Type B pancreatic cell (in vitro differentiated cells): ENCODE results near the gene GRIP1. TPM values are rescaled to one million over a fixed set of nuclear protein-coding genes. Genes with fewer than 3 reads are reported as not detected.

Source experiments
- DNase-seq: peaks from one replicate; pipeline ENCODE4 v3.0.0; 2021; ENCODE audit warnings: mixed read lengths; ENCODE audit not compliant: unreplicated experiment; ENCODE audit errors: extremely low spot score
- H3K27ac Mint-ChIP-seq: 2 replicates; pipeline ENCODE4 v1.8.0; 2021; ENCODE audit warnings: mild to moderate bottlenecking, mixed read lengths
- H3K27me3 Mint-ChIP-seq: 2 replicates; pipeline ENCODE4 v1.8.0; 2021; ENCODE audit warnings: mixed read lengths
- H3K36me3 Mint-ChIP-seq: 2 replicates; pipeline ENCODE4 v1.8.0; 2021; ENCODE audit warnings: mixed read lengths
- H3K4me1 Mint-ChIP-seq: one replicate; pipeline ENCODE4 v1.8.0; 2021; ENCODE audit warnings: mixed read lengths; ENCODE audit not compliant: unreplicated experiment
- H3K4me3 Mint-ChIP-seq: 2 replicates; pipeline ENCODE4 v1.8.0; 2021; ENCODE audit warnings: mild to moderate bottlenecking, mixed read lengths
- H3K9me3 Mint-ChIP-seq: 2 replicates; pipeline ENCODE4 v1.8.0; 2021; ENCODE audit warnings: mixed read lengths
- CTCF ChIP-seq: fragments of 200-600 bp; sonication (generic); conservative IDR thresholded peaks from 2 replicates; pipeline ENCODE4 v1.5.0; 2021; ENCODE audit warnings: antibody characterized with exemption, mild to moderate bottlenecking
- total RNA-seq: library from RNA; stranded (reverse); gene quantifications from 2 replicates; pipeline ENCODE4 v1.2.1, GENCODE V29; 2021; ENCODE audit warnings: low replicate concordance

GRIP1 gene
- total RNA-seq, 1 donor from 2014 or later: 29.0 TPM

GRCh38 chr12:66653796-66654195 is 25.1 kb downstream of the GRIP1 start:
- DNase-seq: no peak
- Mint-ChIP-seq H3K27me3 (no peaks in the 10 kb centered on the region), H3K36me3 (no peaks in the 10 kb centered on the region), H3K4me1 (no peaks in the 10 kb centered on the region), H3K9me3 (no peaks in the 10 kb centered on the region), H3K4me3 (no peak overlapping the region), H3K27ac (no peak overlapping the region)
- no peak for TF ChIP-seq CTCF

DNA sequence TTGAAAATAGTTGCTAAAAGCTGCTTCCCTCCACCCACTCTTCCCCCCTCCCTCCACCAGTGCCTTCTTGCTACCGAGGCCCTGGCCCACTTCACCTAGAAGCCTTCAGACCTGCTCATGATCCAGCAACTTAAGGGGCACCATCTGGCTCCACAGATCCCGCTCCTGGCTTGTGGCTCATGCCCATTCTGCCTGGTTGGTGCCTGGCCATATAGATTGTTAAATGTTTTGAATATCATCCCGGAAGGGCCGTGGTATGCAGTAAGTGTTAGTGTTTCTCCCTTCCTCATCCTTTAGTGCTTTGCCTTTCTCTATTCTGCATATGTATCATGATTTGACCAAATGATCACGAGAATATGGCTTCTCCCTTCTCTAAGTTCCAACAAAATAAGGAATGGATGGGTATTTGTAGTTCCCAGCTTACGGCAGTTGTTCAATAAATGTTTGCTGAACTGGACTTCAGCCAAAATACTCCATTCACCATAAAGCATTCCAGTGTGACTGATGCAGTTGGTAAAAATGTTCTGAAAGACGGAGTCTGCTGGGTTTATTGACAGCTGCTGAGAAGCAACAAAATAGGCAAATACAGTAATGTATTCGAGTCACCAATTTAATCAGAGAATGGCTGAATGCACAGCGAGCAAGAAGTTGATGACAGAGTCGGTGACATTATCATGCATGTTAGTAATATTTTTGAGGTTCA is 30.7 kb downstream of the GRIP1 start:
- Mint-ChIP-seq H3K4me3 (no peak overlapping the region), H3K27me3 (no peaks in the 10 kb centered on the region), H3K9me3 (no peaks in the 10 kb centered on the region), H3K4me1 (peaks cover 4% of the 10 kb centered on the region), H3K27ac (no peak overlapping the region), H3K36me3 (no peaks in the 10 kb centered on the region)
- TF ChIP-seq CTCF: no peak
- DNase-seq: no peak

GRCh38 chr12:66647034-66647691 is 31.7 kb downstream of the GRIP1 start:
- Mint-ChIP-seq H3K4me3 (no peak overlapping the region), H3K27me3 (no peaks in the 10 kb centered on the region), H3K36me3 (no peaks in the 10 kb centered on the region), H3K4me1 (peaks cover 4% of the 10 kb centered on the region), H3K9me3 (no peaks in the 10 kb centered on the region), H3K27ac (no peak overlapping the region)
- TF ChIP-seq CTCF: no peak
- no peak for DNase-seq

DNA sequence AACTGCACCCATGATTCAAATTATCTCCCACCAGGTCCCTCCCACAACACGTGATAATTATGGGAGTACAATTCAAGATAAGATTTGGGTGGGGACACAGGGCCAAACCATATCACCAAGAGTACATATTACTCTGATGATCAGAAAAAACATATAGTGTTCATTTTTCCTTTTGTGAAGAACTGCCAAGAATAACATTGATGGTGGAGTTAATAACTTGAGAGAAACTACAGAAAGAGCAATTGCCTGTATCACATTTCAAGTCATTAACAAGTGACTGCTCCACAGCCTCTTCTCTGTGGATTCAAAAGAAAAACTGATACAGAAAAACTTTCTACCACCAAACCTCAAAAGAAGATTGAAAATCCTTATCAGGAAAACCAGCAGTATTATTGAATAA is 34.7 kb downstream of the GRIP1 start:
- Mint-ChIP-seq H3K4me1 (peaks cover 4% of the 10 kb centered on the region), H3K27me3 (no peaks in the 10 kb centered on the region), H3K36me3 (no peaks in the 10 kb centered on the region), H3K4me3 (no peak overlapping the region), H3K9me3 (no peaks in the 10 kb centered on the region), H3K27ac (no peak overlapping the region)
- TF ChIP-seq CTCF: no peak
- no peak for DNase-seq

- no peaks in the 10 kb centered on the region for H3K27me3 Mint-ChIP-seq
- H3K9me3 Mint-ChIP-seq: no peaks in the 10 kb centered on the region
- TF ChIP-seq CTCF: no peak
- no peak overlapping the region for H3K4me3 Mint-ChIP-seq
- H3K27ac Mint-ChIP-seq: no peak overlapping the region
- H3K36me3 Mint-ChIP-seq: no peaks in the 10 kb centered on the region
- H3K4me1 Mint-ChIP-seq: peaks cover 10% of the 10 kb centered on the region
- no peak for DNase-seq
Measured at GRCh38 chr12:66640691-66641460, 38.0 kb downstream of the GRIP1 start.
